Stimulated activated memory B cell treated with anti-CD40 and anti-IgM and Interleukin-4, amounts not matched to agents 10 μg/mL and 1 μg/mL and 100 μg/mL, for 72 hours (primary cell): Measurements from ENCODE around the gene PRPF19.

Source experiments
- ATAC-seq: fragments of 150-1000 bp; cut with Tn5 transposase; 2 replicates; pipeline ENCODE4 v1.10.0; 2021
- H3K27ac Mint-ChIP-seq: one replicate; pipeline ENCODE4 v1.8.0; 2022; ENCODE audit warnings: mild to moderate bottlenecking, mixed read lengths
- H3K27me3 Mint-ChIP-seq: one replicate; pipeline ENCODE4 v1.8.0; 2022; ENCODE audit warnings: mixed read lengths
- H3K36me3 Mint-ChIP-seq: one replicate; pipeline ENCODE4 v1.8.0; 2022; ENCODE audit warnings: mixed read lengths
- H3K4me1 Mint-ChIP-seq: one replicate; pipeline ENCODE4 v1.8.0; 2022; ENCODE audit warnings: mixed read lengths
- H3K4me3 Mint-ChIP-seq: one replicate; pipeline ENCODE4 v1.8.0; 2022; ENCODE audit warnings: mild to moderate bottlenecking, moderate library complexity, mixed read lengths
- H3K9me3 Mint-ChIP-seq: one replicate; pipeline ENCODE4 v1.8.0; 2022; ENCODE audit warnings: mixed read lengths

PRPF19 gene

GRCh38 chr11:60906132-60906972, at the start of gene PRPF19:
PRPF19 (minus strand) TSS chr11:60906585; CDS start chr11:60906382, 203 bp downstream.
- peak within 1 kb of the TSS; percentile 95 for H3K27ac Mint-ChIP-seq
- peaks cover 11% of the 10 kb centered on the region for H3K9me3 Mint-ChIP-seq
- peak within 1 kb of the TSS; percentile 92 for H3K4me3 Mint-ChIP-seq
- H3K36me3 Mint-ChIP-seq, result peaks cover 39% of the 10 kb centered on the region
- H3K4me1 Mint-ChIP-seq, result peaks cover 74% of the 10 kb centered on the region
- ATAC-seq, result peak; percentile 92
- no peaks in the 10 kb centered on the region for H3K27me3 Mint-ChIP-seq

DNA sequence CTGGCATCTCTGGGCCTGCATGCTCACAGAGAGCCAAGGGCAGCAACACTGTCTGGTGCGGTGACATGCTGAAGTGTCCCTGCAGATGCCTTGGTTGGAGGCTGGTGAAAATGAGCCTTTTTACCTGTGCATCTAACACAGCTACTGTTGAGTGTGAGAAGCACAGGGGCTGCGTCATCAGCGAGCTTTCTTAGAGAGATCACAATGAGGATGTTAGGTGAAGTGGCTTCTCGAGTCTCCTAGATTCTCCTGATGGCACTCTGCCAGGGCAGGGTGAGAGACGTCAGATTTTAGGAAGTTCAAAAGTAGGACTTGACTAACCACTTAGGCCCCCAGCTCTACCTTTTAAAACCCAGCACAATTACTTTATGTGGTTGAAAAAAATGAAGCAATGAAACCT, 49.2 kb upstream of the PRPF19 start:
- Mint-ChIP-seq H3K27ac (peak overlapping the region; percentile 21), H3K9me3 (no peaks in the 10 kb centered on the region), H3K36me3 (no peaks in the 10 kb centered on the region), H3K27me3 (no peaks in the 10 kb centered on the region), H3K4me3 (no peak overlapping the region), H3K4me1 (peaks cover 27% of the 10 kb centered on the region)
- ATAC-seq, result no peak

GRCh38 chr11:60954421-60954820, 48.0 kb upstream of the PRPF19 start:
- Mint-ChIP-seq H3K4me1 (peaks cover 34% of the 10 kb centered on the region), H3K27me3 (no peaks in the 10 kb centered on the region), H3K9me3 (no peaks in the 10 kb centered on the region), H3K4me3 (peak overlapping the region; percentile 34), H3K36me3 (no peaks in the 10 kb centered on the region), H3K27ac (peak overlapping the region; percentile 96)
- ATAC-seq, result peak; percentile 42

- no peak for ATAC-seq
- Mint-ChIP-seq H3K4me3 (peak overlapping the region; percentile 19), H3K4me1 (peaks cover 40% of the 10 kb centered on the region), H3K9me3 (no peaks in the 10 kb centered on the region), H3K36me3 (peaks cover 6% of the 10 kb centered on the region), H3K27me3 (no peaks in the 10 kb centered on the region), H3K27ac (peak overlapping the region; percentile 96)
Measured at GRCh38 chr11:60953781-60954180, 47.4 kb upstream of the PRPF19 start.

- Mint-ChIP-seq H3K27ac (peak overlapping the region; percentile 96), H3K36me3 (peaks cover 11% of the 10 kb centered on the region)
- no peak for ATAC-seq
Measured at GRCh38 chr11:60952742-60953170, 46.4 kb upstream of the PRPF19 start.

DNA sequence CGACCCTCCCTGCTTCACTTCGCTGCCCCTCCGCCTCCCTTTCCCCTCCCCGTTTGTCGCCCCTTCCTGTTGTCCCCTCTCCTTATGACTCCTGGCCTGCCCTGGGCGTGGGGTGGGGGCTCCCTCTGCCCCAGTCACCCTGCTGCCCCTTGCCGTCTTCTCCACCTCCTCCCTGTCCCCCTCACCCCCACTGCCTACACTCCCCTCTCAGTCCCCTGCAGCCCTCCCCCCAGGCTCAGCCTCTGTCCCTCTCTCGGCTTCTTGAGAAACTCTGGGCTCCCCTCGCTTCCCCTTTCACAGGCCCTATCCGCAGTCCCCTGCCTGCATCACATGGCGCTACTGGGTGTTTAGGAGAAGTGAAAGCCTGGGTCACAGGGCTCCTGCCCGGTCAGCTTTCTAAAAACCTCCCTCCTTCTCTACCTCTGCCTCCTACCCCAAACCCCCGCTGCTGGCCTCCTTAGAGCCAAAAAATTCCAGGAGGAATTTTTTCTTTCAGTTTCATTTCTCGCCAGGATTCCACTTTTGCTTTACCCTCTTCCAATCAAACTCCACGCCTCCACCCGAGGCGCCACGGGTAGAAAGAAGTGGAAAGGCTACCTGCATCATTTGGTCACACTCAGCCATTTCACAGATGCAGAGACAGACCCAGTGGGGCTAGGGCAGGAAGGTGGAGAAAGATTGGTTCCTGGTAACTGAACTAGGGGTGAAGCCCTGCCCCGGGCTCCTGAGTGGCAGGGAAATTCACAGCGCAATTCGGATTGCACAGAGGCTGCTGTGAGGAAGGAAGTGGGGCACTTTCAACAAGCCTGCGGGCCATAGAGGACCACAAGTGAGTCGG, 45.7 kb upstream of the PRPF19 start, which contains the start of gene SLC15A3:
Gene SLC15A3, minus strand, starts transcription at position 273 of the 838 bp plus-strand sequence. CDS start 625 bp downstream, outside the sequence.
- peak; percentile 93 for ATAC-seq
- H3K4me3 Mint-ChIP-seq, result peak within 1 kb of the TSS; percentile 88
- no peaks in the 10 kb centered on the region for H3K27me3 Mint-ChIP-seq
- peaks cover 54% of the 10 kb centered on the region for H3K4me1 Mint-ChIP-seq
- no peaks in the 10 kb centered on the region for H3K9me3 Mint-ChIP-seq
- H3K36me3 Mint-ChIP-seq, result peaks cover 11% of the 10 kb centered on the region
- H3K27ac Mint-ChIP-seq, result peak within 1 kb of the TSS; percentile 96

More at GRCh38 chr11:60952742-60953170, 46.4 kb upstream of the PRPF19 start:
- Mint-ChIP-seq H3K4me3 (peak overlapping the region; percentile 88), H3K27me3 (no peaks in the 10 kb centered on the region), H3K9me3 (no peaks in the 10 kb centered on the region), H3K4me1 (peaks cover 50% of the 10 kb centered on the region)

GRCh38 chr11:60951606-60951903, 45.2 kb upstream of the PRPF19 start:
- Mint-ChIP-seq H3K4me1 (peaks cover 55% of the 10 kb centered on the region), H3K36me3 (peaks cover 13% of the 10 kb centered on the region), H3K27ac (peak overlapping the region; percentile 96), H3K9me3 (no peaks in the 10 kb centered on the region), H3K27me3 (no peaks in the 10 kb centered on the region), H3K4me3 (peak overlapping the region; percentile 88)
- peak; percentile 53 for ATAC-seq

- Mint-ChIP-seq H3K27me3 (no peaks in the 10 kb centered on the region), H3K27ac (peak overlapping the region; percentile 96), H3K36me3 (peaks cover 18% of the 10 kb centered on the region), H3K4me1 (peaks cover 60% of the 10 kb centered on the region), H3K9me3 (no peaks in the 10 kb centered on the region), H3K4me3 (peak overlapping the region; percentile 88)
- peak; percentile 49 for ATAC-seq
Measured at GRCh38 chr11:60950933-60951605, 44.7 kb upstream of the PRPF19 start.

DNA sequence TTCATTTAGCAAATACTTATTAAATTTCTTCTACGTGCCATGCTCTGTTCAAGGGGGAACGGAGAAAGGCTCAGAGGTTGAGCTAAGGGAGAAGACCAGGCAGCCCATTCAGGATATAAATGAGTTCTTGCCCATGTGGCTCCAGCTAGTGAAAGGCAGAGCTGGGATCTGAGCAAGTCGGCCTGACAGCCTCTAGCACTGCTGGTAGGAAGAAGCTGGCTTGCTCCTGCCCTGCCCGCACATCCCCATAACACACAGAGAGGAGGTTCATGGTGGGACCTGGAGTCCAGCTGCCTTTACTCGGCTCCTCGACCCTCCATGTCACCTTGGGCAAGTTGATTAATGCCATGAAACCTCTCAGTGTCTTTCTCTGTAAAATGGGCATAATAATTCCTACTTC, 43.6 kb upstream of the PRPF19 start:
- Mint-ChIP-seq H3K9me3 (no peaks in the 10 kb centered on the region), H3K4me1 (peaks cover 71% of the 10 kb centered on the region), H3K4me3 (peak overlapping the region; percentile 88), H3K27me3 (no peaks in the 10 kb centered on the region), H3K36me3 (peaks cover 28% of the 10 kb centered on the region), H3K27ac (peak overlapping the region; percentile 96)
- ATAC-seq, result no peak

- H3K4me1 Mint-ChIP-seq, result peaks cover 74% of the 10 kb centered on the region
- H3K4me3 Mint-ChIP-seq, result peak overlapping the region; percentile 85
- H3K9me3 Mint-ChIP-seq, result no peaks in the 10 kb centered on the region
- H3K27me3 Mint-ChIP-seq, result no peaks in the 10 kb centered on the region
- ATAC-seq, result no peak
- H3K36me3 Mint-ChIP-seq, result peaks cover 41% of the 10 kb centered on the region
- peak overlapping the region; percentile 96 for H3K27ac Mint-ChIP-seq
Measured at GRCh38 chr11:60948250-60948649, 41.9 kb upstream of the PRPF19 start.

DNA sequence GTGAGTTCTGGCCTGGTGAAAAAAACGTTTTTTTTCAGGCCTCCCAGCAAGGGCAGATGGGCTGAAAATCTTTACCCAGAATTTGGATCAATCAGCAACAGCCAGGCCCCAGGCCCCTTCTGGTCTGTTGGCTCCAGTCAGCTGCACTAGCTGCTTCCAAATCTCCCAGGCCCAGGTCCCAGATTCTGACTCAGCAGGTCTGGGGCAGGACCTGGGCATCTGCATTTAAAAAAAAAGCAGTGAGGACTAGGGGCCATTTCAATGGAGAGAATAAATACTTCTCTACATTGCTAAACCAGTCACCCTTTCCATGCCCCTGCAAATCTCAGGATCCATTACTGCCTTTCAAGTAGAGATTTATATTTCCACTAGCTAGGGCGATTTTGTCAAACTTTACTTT, 41.3 kb upstream of the PRPF19 start:
- H3K36me3 Mint-ChIP-seq, result peaks cover 41% of the 10 kb centered on the region
- no peak for ATAC-seq
- no peaks in the 10 kb centered on the region for H3K27me3 Mint-ChIP-seq
- no peaks in the 10 kb centered on the region for H3K9me3 Mint-ChIP-seq
- no peak overlapping the region for H3K27ac Mint-ChIP-seq
- peaks cover 74% of the 10 kb centered on the region for H3K4me1 Mint-ChIP-seq
- H3K4me3 Mint-ChIP-seq, result no peak overlapping the region

DNA sequence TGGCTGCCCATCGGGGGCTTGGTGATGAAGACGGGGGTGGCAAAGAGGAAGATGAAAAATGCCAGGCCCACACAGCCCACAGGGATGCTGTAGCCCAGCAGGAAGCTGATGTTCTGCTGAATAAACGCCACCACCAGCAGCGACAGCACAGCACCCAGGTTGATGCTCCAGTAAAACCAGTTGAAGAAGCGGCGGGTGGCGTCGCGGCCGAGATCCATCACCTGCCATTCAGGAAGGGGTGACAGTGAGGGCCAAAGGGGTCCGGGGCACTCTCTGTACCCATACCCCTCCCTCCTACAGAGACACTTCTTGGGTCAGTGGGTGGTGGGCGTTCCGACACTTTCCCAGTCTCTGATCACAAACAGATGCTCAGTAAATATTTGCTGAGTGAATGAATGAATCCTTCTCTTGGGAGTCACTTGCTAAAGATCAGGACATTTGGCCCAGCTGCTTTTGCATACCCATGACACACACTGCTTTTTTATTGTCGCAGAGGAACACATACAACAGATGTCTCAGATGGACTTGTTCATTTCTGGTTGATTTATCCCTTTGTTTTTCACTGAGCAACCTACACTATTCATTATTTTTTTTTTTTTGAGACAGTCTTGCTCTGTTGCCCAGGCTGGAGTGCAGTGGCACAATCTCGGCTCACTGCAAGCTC, 40.3 kb upstream of the PRPF19 start:
- Mint-ChIP-seq H3K36me3 (peaks cover 49% of the 10 kb centered on the region), H3K4me1 (peaks cover 76% of the 10 kb centered on the region), H3K27ac (no peak overlapping the region), H3K4me3 (no peak overlapping the region), H3K27me3 (no peaks in the 10 kb centered on the region), H3K9me3 (no peaks in the 10 kb centered on the region)
- ATAC-seq, result no peak

DNA sequence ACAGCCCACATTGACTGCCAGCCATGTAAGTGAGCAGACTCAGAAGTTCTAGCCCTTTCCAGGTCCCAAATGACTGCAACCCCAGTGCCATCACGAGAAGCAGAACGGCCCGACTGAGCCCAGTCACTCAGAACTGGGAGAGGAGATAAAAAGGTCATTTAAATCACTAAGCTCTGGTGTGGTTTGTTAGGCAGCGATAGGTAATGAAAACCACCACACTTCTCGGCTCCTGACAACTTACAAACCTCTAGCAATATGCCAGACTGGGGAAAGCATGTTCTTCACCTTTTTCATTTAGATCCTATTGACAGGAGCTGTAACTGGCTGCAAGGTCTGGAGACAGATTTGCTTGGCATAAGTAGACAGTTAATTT, 38.9 kb upstream of the PRPF19 start:
- no peak for ATAC-seq
- Mint-ChIP-seq H3K9me3 (no peaks in the 10 kb centered on the region), H3K27me3 (no peaks in the 10 kb centered on the region), H3K36me3 (peaks cover 61% of the 10 kb centered on the region), H3K4me1 (peaks cover 88% of the 10 kb centered on the region), H3K4me3 (peak overlapping the region; percentile 23), H3K27ac (peak overlapping the region; percentile 44)

GRCh38 chr11:60944490-60945294, 38.3 kb upstream of the PRPF19 start:
- H3K4me3 Mint-ChIP-seq, result peak overlapping the region; percentile 23

More at GRCh38 chr11:60944490-60945294, 38.3 kb upstream of the PRPF19 start:
- Mint-ChIP-seq H3K36me3 (peaks cover 67% of the 10 kb centered on the region), H3K9me3 (no peaks in the 10 kb centered on the region), H3K27me3 (no peaks in the 10 kb centered on the region), H3K4me1 (peaks cover 89% of the 10 kb centered on the region), H3K27ac (peak overlapping the region; percentile 44)
- ATAC-seq, result peak; percentile 65
